SK-N-SH treated with all-trans-retinoic acid at 6 μM for 48 hours (cell line): Measurements from ENCODE around the gene ASB17.

Source experiments
- CREB5 ChIP-seq: fragments of 250-450 bp; sonication (Bioruptor Pico); IDR thresholded peaks from 2 replicates; pipeline ENCODE4 v1.5.1; 2020; ENCODE audit warnings: low read depth, mild to moderate bottlenecking, moderate library complexity
- CSDC2 ChIP-seq: fragments of 250-450 bp; sonication (Bioruptor Pico); IDR thresholded peaks from 2 replicates; pipeline ENCODE4 v1.5.0; 2020; ENCODE audit warnings: mild to moderate bottlenecking, moderate library complexity
- OSR1 ChIP-seq: fragments of 250-450 bp; sonication (Bioruptor Pico); IDR thresholded peaks from 2 replicates; pipeline ENCODE4 v1.8.0; 2022; ENCODE audit warnings: moderate library complexity, mild to moderate bottlenecking, inconsistent platforms
- PATZ1 ChIP-seq: fragments of 250-450 bp; sonication (Bioruptor Pico); IDR thresholded peaks from 2 replicates; pipeline ENCODE4 v1.8.0; 2020; ENCODE audit warnings: mild to moderate bottlenecking, moderate library complexity, borderline replicate concordance
- POU6F1 ChIP-seq: fragments of 250-450 bp; sonication (Bioruptor Pico); IDR thresholded peaks from 2 replicates; pipeline ENCODE4 v1.8.0; 2021; ENCODE audit warnings: low read depth, mild to moderate bottlenecking, moderate library complexity, borderline replicate concordance
- RARB ChIP-seq: fragments of 250-450 bp; sonication (Bioruptor Pico); IDR thresholded peaks from 2 replicates; pipeline ENCODE4 v1.8.0; 2021; ENCODE audit warnings: mild to moderate bottlenecking, moderate library complexity
- SNAI2 ChIP-seq: fragments of 250-450 bp; sonication (Bioruptor Pico); IDR thresholded peaks from 2 replicates; pipeline ENCODE4 v1.5.0; 2020; ENCODE audit warnings: mild to moderate bottlenecking, moderate library complexity
- TCF4 ChIP-seq: fragments of 250-450 bp; sonication (Bioruptor Pico); IDR thresholded peaks from 2 replicates; pipeline ENCODE4 v1.8.0; 2021; ENCODE audit warnings: mild to moderate bottlenecking, moderate library complexity, borderline replicate concordance
- TOX ChIP-seq: fragments of 250-450 bp; sonication (Bioruptor Pico); IDR thresholded peaks from 2 replicates; pipeline ENCODE4 v1.8.0; 2021; ENCODE audit warnings: mild to moderate bottlenecking, moderate library complexity, borderline replicate concordance
- TSHZ2 ChIP-seq: fragments of 250-450 bp; sonication (Bioruptor Pico); IDR thresholded peaks from 2 replicates; pipeline ENCODE4 v1.5.0; 2020; ENCODE audit warnings: mild to moderate bottlenecking, moderate library complexity
- ZC3H10 ChIP-seq: fragments of 250-450 bp; sonication (Bioruptor Pico); IDR thresholded peaks from 2 replicates; pipeline ENCODE4 v1.5.1; 2021; ENCODE audit warnings: mild to moderate bottlenecking, moderate library complexity
- ZFP30 ChIP-seq: fragments of 450-650 bp; formaldehyde crosslinking; IDR thresholded peaks from 2 replicates; pipeline ENCODE4 v1.5.0; 2022; ENCODE audit warnings: mild to moderate bottlenecking, moderate library complexity
- ZNF565 ChIP-seq: fragments of 450-650 bp; formaldehyde crosslinking; conservative IDR thresholded peaks from 2 replicates; pipeline ENCODE4 v1.5.0; 2020; ENCODE audit warnings: low read depth, mild to moderate bottlenecking, moderate library complexity
- ZNF8 ChIP-seq: fragments of 450-650 bp; formaldehyde crosslinking; IDR thresholded peaks from 2 replicates; pipeline ENCODE4 v1.5.0; 2020; ENCODE audit warnings: mild to moderate bottlenecking, moderate library complexity

GRCh38 chr1:75908717-75909152 lies 23.5 kb downstream of the ASB17 start:
- TF ChIP-seq ZFP30 (CRISPR knock-in tag) (no peak), RARB (CRISPR knock-in tag) (no peak), OSR1 (no peak), CSDC2 (no peak), SNAI2 (CRISPR knock-in tag) (no peak), TCF4 (CRISPR knock-in tag) (no peak), CREB5 (CRISPR knock-in tag) (no peak), ZNF565 (no peak), ZNF8 (CRISPR knock-in tag) (no peak), PATZ1 (CRISPR knock-in tag) (no peak), TOX (CRISPR knock-in tag) (no peak), ZC3H10 (CRISPR knock-in tag) (no peak), TSHZ2 (no peak), POU6F1 (no peak)
